K562 treated with DMSO at 1 percent for 12 hours (cell line): Measurements from ENCODE around the gene MTF2. TPM values are rescaled to one million over a fixed set of nuclear protein-coding genes. Genes with fewer than 3 reads are reported as not detected.

Experiments used
- total RNA-seq: library from RNA; unstranded; fragments of 300-600 nt; gene quantifications from 2 replicates; pipeline ENCODE4 v1.2.3, GENCODE V29; 2022; ENCODE audit not compliant: insufficient read depth

MTF2 gene
- total RNA-seq = 13.6 and 28.4 TPM in 2 replicates

GRCh38 chr1:93078986-93079654 lies at the start of gene MTF2:
Gene MTF2, plus strand, starts transcription at chr1:93079283. Its CDS starts 244 bp downstream, at chr1:93079527.

DNA sequence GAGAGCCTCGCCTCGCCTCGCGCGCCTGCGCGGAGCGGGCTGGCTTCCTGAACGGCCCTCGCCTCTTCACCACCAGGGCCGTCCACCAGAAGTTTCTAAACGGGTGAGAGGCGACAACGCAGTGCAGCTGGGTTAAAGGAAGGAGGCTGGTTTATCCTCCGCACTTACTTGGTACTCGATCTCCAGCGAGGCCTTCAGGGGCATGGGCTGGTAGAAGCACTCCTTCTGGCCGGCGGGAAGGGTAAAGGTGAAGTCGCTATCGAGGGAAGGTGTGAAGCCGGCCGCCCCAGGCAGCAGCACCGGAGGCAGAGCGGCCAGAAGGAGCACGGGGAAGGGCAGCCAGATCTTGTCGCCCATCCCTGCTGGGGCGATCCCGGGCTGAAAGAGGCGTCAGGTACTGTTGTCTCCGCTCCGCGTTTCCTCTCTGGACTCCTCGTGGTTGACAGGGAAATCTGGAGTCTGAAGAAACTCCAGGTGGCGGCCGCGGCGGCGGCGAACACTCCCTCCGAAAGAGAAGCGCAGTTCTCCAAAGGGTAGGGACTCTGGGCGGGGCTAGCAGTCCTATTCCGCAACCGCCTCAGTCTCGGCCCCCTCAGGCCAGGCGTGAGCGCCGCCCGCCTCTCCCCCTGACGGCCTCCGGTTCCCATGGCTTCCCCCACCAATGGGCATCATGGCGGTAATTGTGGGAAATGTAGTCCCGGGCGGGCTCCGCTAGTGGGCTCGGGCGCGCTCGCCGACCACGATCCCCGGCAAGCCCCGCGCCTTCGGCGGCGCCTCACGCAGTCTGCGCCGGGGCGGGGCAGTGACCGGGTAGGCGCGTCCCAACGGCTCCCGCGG lies 101.0 kb downstream of the MTF2 start, which contains the start of gene TMED5:
Gene TMED5 (minus strand): TSS at position 528 of the 837 bp plus-strand sequence. CDS start 171 bp downstream, at position 357.

GRCh38 chr1:93180723-93181613 lies 101.9 kb downstream of the MTF2 start, which contains the start of gene CCDC18:
Gene CCDC18, plus strand, starts transcription at chr1:93180724. Its CDS starts 2,638 bp downstream, at chr1:93183362.

Other genes starting within 250 kb of the MTF2 start
- 3,080 and 3,490 TPM in 2 replicates for gene RPL5, start 247.2 kb upstream of the MTF2 start, total RNA-seq
- gene DIPK1A, start 117.8 kb upstream of the MTF2 start, total RNA-seq = 2.6 and 7.9 TPM in 2 replicates
- 14.0 and 43.3 TPM in 2 replicates for gene TMED5, start 101.1 kb downstream of the MTF2 start, total RNA-seq
- 9.7 and 25.9 TPM in 2 replicates for gene CCDC18, start 101.4 kb downstream of the MTF2 start, total RNA-seq